ENCODE data around the gene MTRF1L. TPM values are rescaled to one million over a fixed set of nuclear protein-coding genes. Genes with fewer than 3 reads are reported as not detected.

MTRF1L gene, protein sequence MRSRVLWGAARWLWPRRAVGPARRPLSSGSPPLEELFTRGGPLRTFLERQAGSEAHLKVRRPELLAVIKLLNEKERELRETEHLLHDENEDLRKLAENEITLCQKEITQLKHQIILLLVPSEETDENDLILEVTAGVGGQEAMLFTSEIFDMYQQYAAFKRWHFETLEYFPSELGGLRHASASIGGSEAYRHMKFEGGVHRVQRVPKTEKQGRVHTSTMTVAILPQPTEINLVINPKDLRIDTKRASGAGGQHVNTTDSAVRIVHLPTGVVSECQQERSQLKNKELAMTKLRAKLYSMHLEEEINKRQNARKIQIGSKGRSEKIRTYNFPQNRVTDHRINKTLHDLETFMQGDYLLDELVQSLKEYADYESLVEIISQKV
- total RNA-seq: 17.5 and 26.6 TPM in 2 replicates

DNA sequence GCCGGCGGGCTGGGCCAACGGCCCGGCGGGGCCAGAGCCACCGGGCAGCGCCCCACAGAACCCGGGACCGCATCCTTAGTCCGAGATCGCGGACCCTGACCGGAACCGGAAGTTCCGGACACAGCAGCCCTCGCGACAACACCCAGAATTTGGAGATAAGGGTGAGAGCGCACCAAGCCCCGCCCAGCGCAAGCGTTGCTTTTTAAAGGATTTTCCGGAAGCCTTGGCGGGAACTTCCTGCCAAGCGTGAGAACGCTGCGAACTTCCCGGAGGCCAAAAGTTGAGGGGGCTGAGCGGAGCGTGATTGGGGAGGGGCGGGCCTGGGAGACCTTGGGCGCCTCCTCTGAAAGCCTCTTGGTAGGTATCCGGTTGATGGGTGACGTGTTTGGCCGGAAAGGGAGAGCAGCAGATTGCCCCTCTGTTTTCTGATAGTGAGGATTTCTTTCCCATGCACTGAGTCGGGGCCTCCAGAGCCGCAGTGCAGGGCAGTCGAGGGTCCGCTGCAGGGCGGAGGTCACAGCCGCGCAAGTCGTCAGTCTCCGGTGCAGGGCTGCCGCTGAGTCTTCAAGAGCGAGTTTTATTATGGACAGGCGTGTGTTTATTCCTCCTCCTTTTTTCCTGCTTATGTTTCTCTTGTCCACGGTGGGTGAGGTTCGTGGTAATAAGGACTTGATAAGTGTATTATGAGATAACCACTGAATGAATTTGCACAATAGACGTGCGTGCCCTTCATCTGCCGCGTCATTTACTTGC lies at the start of gene MTRF1L:
TSS of gene MTRF1L (minus strand) at position 97 of the 753 bp plus-strand sequence. CDS start at position 73, 24 bp downstream.

DNA sequence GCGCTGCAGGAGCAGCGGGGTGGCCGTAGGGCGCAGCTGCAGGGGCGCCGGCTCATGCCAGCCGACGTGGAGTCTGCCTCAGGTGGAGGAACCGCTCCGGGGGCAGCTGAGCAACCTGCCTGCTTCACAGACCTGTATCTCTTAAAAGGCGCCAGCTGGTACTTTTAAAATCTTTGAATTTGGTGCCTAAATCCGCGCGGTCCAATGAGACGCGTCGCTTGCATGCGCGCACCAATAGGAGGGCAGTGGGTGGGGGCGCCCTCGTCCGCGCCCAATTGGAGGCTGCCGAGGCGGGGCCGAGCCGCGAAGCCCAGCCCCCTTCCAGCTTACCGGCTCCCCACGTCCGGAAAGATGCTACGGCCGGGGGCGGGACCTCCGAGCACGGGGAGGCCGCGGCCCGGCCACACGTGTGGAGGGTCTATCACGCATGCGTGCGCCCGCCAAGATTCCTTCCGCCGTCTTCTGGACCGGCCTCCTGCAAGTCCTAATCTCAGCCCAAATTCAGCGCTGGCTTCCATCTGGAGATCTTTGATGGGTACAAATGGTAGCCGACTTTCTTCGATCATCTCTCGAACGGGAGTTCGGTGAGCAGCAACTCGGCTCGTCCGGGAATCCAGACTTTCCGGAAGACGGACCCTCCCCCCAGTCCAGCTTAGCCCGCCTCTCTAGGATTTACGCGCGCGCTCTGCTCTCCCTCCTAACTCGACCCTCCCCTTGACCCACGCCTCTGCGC lies 19.4 kb downstream of the MTRF1L start, which contains the start of gene FBXO5:
TSS of gene FBXO5 (minus strand) at position 138 of the 733 bp plus-strand sequence. CDS start at position 56, 82 bp downstream.

Small RNA genes lying within 50 kb of the gene (small RNA-seq; reads per million reads assigned to genes)
- gene AL080276.1 (ENCODE audit: low replicate concordance): not detected

Other genes starting within 250 kb of the MTRF1L start
- gene FBXO5, start 19.7 kb downstream of the MTRF1L start, total RNA-seq: 5.7 and 38.9 TPM in 2 replicates
- gene RGS17, start 128.6 kb upstream of the MTRF1L start, total RNA-seq: 4.6 and 12.7 TPM in 2 replicates